ENCODE results near the gene CUL1. TPM values are rescaled to one million over a fixed set of nuclear protein-coding genes. Genes with fewer than 3 reads are reported as not detected.

Gene CUL1
- total RNA-seq, 1 experiment from 2014 or later = 53.1 TPM

DNA sequence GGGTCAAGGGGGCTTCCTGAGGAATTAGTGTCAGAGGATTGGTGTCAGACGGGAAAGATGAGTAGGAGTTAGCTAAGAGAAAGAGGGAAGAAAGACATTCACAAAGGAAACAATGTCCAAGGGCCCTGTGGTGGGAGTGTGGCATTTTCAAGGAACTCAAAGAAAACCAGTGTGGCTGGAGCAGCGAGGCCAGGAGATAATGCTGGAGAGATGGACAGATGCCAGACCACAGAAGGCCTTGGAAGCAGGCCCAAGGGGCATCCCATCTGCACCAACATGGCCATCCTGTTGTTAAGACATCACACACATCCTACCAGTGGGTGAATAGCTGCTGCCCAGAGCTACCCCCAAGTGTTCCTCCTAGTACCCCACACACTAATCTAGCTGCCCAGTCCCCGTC, 36.1 kb upstream of the CUL1 start:
- TF ChIP-seq CTCF (IDR thresholded peaks at IDR 0.05 in 2 of 3, conservative IDR thresholded peaks at IDR 0.05 in 1 of 3; ENCODE audit: borderline replicate concordance in 1 of 3, insufficient read depth in 1 of 3, low read depth in 2 of 3, low read length in 2 of 3) (no peak), ZFX (IDR thresholded peaks at IDR 0.05) (no peak), JUND (IDR thresholded peaks at IDR 0.05) (no peak), RAD21 (IDR thresholded peaks at IDR 0.05; ENCODE audit: low read depth) (no peak), EZH2 (IDR thresholded peaks at IDR 0.05) (no peak), SRF (IDR thresholded peaks at IDR 0.05; ENCODE audit: low read depth) (no peak), TCF7L2 (IDR thresholded peaks at IDR 0.05; ENCODE audit: borderline replicate concordance, extremely low read depth, insufficient read depth, insufficient read length) (no peak), EGR1 (IDR thresholded peaks at IDR 0.05; ENCODE audit: low read depth) (no peak), EZH2phosphoT487 (IDR thresholded peaks at IDR 0.05; ENCODE audit: borderline replicate concordance) (no peak), MAX (IDR thresholded peaks at IDR 0.05) (no peak), ELF1 (IDR thresholded peaks at IDR 0.05; ENCODE audit: borderline replicate concordance, low read depth) (no peak), CEBPB (IDR thresholded peaks at IDR 0.05; ENCODE audit: low read depth) (no peak), REST (IDR thresholded peaks at IDR 0.05; ENCODE audit: low read depth) (no peak), SP1 (IDR thresholded peaks at IDR 0.05; ENCODE audit: low read depth) (no peak), ATF3 (IDR thresholded peaks at IDR 0.05) (no peak), SIN3A (IDR thresholded peaks at IDR 0.05; ENCODE audit: low read depth) (no peak), CBX3 (IDR thresholded peaks at IDR 0.05; ENCODE audit: low read depth) (no peak), POLR2A (IDR thresholded peaks at IDR 0.05; ENCODE audit: borderline replicate concordance, extremely low read depth, insufficient read depth, insufficient read length) (no peak)
- Histone ChIP-seq H2AFZ (ENCODE audit: low read depth, low read length, poor library complexity, severe bottlenecking) (no peak overlapping the region), H3K4me2 (ENCODE audit: low read length) (no peak overlapping the region), H3K36me3 (ENCODE audit: control insufficient read depth in 1 of 2, insufficient read depth in 2 of 2, low read length in 2 of 2) (no peaks in the 10 kb centered on the region), H3K9me3 (ENCODE audit: control insufficient read depth in 1 of 2, insufficient read depth in 1 of 2, low read depth in 1 of 2, low read length in 2 of 2) (no peaks in the 10 kb centered on the region), H3K27me3 (ENCODE audit: insufficient read depth, low read length) (no peaks in the 10 kb centered on the region), H3K27ac (ENCODE audit: low read depth, low read length) (no peak overlapping the region), H3K4me1 (ENCODE audit: control insufficient read depth in 1 of 2, insufficient read depth in 2 of 2, low read length in 2 of 2) (no peaks in the 10 kb centered on the region), H3K9me2 (ENCODE audit: insufficient read depth) (no peaks in the 10 kb centered on the region), H3K4me3 (replicated peaks in 1 of 2; ENCODE audit: low read depth in 1 of 2, low read length in 2 of 2) (no peak overlapping the region), H3K9ac (ENCODE audit: low read length) (no peak overlapping the region), H4K20me1 (ENCODE audit: insufficient read depth) (no peaks in the 10 kb centered on the region), H3K79me2 (ENCODE audit: insufficient read depth, low read length) (no peaks in the 10 kb centered on the region)
- ChIA-PET RAD21 (ENCODE audit: low non-redundant PET in 1 of 2, low total read pairs in 2 of 2, uncharacterized antibody in 2 of 2, unreplicated experiment in 2 of 2) (interaction anchor here in 1 of 2 experiments (0.7 kb wide), 1 partner anchor 301 kb away, joined by 4 read pairs; no protein-coding TSS in a partner anchor), CTCF (no interaction called here), POLR2A (no interaction called here)
- DNase-seq (ENCODE audit: low read depth, low spot score) (no peak), ATAC-seq (no peak)
- BruUV-seq (replicated peaks) = no TSS peak
- intact Hi-C loops (cut with micrococcal nuclease) = no loop called here

Measured in HCT116 (cell line).